Measurements from ENCODE around the gene WDR33.

Gene WDR33

DNA sequence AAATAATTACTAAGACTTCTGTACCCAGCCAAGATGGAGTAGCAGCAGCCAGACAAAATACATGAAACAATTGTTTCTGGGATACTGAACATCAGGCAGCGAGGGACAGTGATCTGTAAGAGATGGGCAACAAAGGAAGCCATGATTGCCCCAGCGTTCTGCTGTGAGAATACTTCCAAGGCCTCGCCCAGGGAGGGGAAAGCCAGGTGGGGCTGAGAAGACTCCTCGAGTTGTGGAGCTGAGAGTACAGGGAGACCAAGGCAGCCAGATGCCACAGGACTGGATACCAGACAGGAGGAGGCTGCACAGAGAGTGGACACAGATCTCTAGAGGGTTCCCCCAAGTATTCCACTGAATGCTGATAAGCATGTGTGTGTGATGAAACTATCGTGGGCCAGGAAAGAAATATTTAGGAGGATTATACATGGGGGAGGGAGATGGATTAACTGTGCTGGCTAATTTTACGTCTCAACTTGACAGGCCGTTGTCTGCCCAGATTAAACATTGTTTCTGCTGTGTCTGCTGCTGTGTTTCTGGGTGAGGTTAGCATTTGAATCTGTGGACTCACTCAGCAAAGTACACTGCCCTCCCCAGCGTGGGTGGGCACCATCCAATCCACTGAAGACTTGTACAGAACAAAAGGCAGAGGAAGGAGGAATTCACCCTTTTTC lies 125.4 kb downstream of the WDR33 start:
- Histone ChIP-seq H2AFZ (ENCODE audit: low read depth, low read length) (peak overlapping the region; percentile 17; the same call in 1 of the 2 replicates), H3K4me1 (ENCODE audit: insufficient read depth, low read length) (no peaks in the 10 kb centered on the region), H4K20me1 (ENCODE audit: insufficient read depth, low read length) (no peaks in the 10 kb centered on the region), H3K4me3 (ENCODE audit: low read depth in 1 of 2, low read length in 2 of 2) (no peak overlapping the region), H3K27me3 (ENCODE audit: insufficient read depth, low read length, poor library complexity) (no peaks in the 10 kb centered on the region), H3K36me3 (ENCODE audit: insufficient read depth, low read length) (no peaks in the 10 kb centered on the region), H3K27ac (ENCODE audit: low read length) (no peak overlapping the region), H3K9me3 (ENCODE audit: insufficient read depth, low read length, severe bottlenecking) (peaks cover 20% of the 10 kb centered on the region), H3K79me2 (ENCODE audit: insufficient read depth, low read length) (no peaks in the 10 kb centered on the region), H3K4me2 (ENCODE audit: insufficient read depth, low read length) (no peak overlapping the region), H3K9ac (ENCODE audit: low read depth, low read length) (no peak overlapping the region)
- DNase-seq (no peak), ATAC-seq (ENCODE audit: insufficient read depth, low read depth) (no peak)
- TF ChIP-seq, protein P1, sequence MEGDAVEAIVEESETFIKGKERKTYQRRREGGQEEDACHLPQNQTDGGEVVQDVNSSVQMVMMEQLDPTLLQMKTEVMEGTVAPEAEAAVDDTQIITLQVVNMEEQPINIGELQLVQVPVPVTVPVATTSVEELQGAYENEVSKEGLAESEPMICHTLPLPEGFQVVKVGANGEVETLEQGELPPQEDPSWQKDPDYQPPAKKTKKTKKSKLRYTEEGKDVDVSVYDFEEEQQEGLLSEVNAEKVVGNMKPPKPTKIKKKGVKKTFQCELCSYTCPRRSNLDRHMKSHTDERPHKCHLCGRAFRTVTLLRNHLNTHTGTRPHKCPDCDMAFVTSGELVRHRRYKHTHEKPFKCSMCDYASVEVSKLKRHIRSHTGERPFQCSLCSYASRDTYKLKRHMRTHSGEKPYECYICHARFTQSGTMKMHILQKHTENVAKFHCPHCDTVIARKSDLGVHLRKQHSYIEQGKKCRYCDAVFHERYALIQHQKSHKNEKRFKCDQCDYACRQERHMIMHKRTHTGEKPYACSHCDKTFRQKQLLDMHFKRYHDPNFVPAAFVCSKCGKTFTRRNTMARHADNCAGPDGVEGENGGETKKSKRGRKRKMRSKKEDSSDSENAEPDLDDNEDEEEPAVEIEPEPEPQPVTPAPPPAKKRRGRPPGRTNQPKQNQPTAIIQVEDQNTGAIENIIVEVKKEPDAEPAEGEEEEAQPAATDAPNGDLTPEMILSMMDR (IDR thresholded peaks at IDR 0.05; ENCODE audit: borderline replicate concordance, extremely low read depth, low read length, poor library complexity, severe bottlenecking) = no peak
- no peak for TF ChIP-seq EZH2 (IDR thresholded peaks at IDR 0.05; ENCODE audit: borderline replicate concordance, low read depth, low read length, severe bottlenecking)

DNA sequence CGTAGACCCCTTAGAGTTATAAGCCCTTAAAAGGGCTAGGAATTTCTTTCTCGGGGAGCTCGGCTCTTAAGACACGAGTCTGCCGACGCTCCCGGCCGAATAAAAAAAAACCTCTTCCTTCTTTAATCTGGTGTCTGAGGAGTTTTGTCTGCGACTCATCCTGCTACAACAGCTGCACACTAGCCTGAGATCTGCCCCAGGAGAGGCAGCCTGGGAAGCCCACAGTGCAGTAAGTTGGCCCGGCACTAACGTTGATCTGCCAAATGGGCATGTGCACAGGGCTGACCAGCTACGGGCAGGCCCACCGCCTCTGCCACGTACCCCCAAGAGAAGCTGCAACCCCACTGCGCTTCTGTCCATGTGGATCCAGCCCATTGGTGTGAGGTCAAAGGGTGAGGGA lies 127.2 kb downstream of the WDR33 start:
- Histone ChIP-seq H3K9ac (ENCODE audit: low read depth, low read length) (no peak overlapping the region), H2AFZ (ENCODE audit: low read depth, low read length) (no peak overlapping the region), H4K20me1 (ENCODE audit: insufficient read depth, low read length) (no peaks in the 10 kb centered on the region), H3K9me3 (ENCODE audit: insufficient read depth, low read length, severe bottlenecking) (peaks cover 9% of the 10 kb centered on the region), H3K4me1 (ENCODE audit: insufficient read depth, low read length) (no peaks in the 10 kb centered on the region), H3K27ac (ENCODE audit: low read length) (no peak overlapping the region), H3K4me3 (ENCODE audit: low read depth in 1 of 2, low read length in 2 of 2) (no peak overlapping the region), H3K79me2 (ENCODE audit: insufficient read depth, low read length) (no peaks in the 10 kb centered on the region), H3K27me3 (ENCODE audit: insufficient read depth, low read length, poor library complexity) (no peaks in the 10 kb centered on the region), H3K4me2 (ENCODE audit: insufficient read depth, low read length) (no peak overlapping the region), H3K36me3 (ENCODE audit: insufficient read depth, low read length) (no peaks in the 10 kb centered on the region)
- DNase-seq = no peak
- ATAC-seq (ENCODE audit: insufficient read depth, low read depth) = no peak
- TF ChIP-seq, protein P1 (IDR thresholded peaks at IDR 0.05; ENCODE audit: borderline replicate concordance, extremely low read depth, low read length, poor library complexity, severe bottlenecking) = no peak
- TF ChIP-seq EZH2 (IDR thresholded peaks at IDR 0.05; ENCODE audit: borderline replicate concordance, low read depth, low read length, severe bottlenecking) = no peak

DNA sequence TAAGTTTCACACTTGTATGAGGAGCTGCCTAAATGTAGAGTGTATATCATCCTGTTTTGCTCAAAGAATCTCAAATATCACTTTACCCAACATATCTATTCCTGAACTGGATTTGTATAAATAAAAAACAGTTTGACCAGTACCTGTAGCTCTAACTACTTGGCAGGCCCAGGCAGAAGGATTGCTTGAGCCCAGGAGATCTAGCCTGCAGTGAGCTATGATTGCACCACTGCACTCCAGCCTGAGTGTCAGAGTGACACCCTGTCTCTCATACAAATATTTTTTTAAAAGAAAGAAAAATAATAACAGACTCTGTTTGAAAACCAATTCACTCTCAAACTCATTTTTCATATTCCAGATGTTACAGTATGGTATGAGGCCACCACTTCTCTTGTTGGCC lies 127.9 kb downstream of the WDR33 start:
- Histone ChIP-seq H3K79me2 (ENCODE audit: insufficient read depth, low read length) (no peaks in the 10 kb centered on the region), H3K4me3 (ENCODE audit: low read depth in 1 of 2, low read length in 2 of 2) (no peak overlapping the region), H3K4me1 (ENCODE audit: insufficient read depth, low read length) (no peaks in the 10 kb centered on the region), H3K27me3 (ENCODE audit: insufficient read depth, low read length, poor library complexity) (no peaks in the 10 kb centered on the region), H3K4me2 (ENCODE audit: insufficient read depth, low read length) (no peak overlapping the region), H3K9ac (ENCODE audit: low read depth, low read length) (no peak overlapping the region), H4K20me1 (ENCODE audit: insufficient read depth, low read length) (no peaks in the 10 kb centered on the region), H3K9me3 (ENCODE audit: insufficient read depth, low read length, severe bottlenecking) (peaks cover 2% of the 10 kb centered on the region), H3K27ac (ENCODE audit: low read length) (no peak overlapping the region), H3K36me3 (ENCODE audit: insufficient read depth, low read length) (no peaks in the 10 kb centered on the region), H2AFZ (ENCODE audit: low read depth, low read length) (no peak overlapping the region)
- DNase-seq (no peak), ATAC-seq (ENCODE audit: insufficient read depth, low read depth) (no peak)
- TF ChIP-seq, protein P1 (IDR thresholded peaks at IDR 0.05; ENCODE audit: borderline replicate concordance, extremely low read depth, low read length, poor library complexity, severe bottlenecking) = no peak
- no peak for TF ChIP-seq EZH2 (IDR thresholded peaks at IDR 0.05; ENCODE audit: borderline replicate concordance, low read depth, low read length, severe bottlenecking)

All from DND-41 (cell line).